ENCODE data around the gene CHRNB4.

DNA sequence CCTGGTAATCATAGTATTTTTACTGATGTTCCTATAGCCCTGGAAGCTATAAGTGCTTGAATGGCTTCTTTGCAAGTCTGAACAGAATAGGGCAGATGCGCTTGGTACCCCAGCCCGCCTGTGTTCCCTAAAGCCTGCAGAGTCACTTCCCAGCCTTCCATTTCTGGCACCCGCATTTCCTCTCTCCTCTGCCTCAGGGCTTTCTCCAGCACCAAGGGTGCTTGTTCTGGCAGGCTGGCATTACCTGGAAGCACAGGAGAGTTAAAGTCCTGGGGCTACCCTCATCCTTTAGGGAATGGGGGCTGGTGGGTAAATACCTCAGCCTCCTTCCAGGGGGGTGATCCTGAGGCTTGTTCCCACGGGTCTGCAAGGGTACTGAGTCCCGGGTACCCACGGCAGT is 12.8 kb downstream of the CHRNB4 start:
- TF ChIP-seq POLR2A (IDR thresholded peaks at IDR 0.05) (no peak), POLR2AphosphoS5 (IDR thresholded peaks at IDR 0.05) (no peak)
- TF ChIP-seq, protein P1, sequence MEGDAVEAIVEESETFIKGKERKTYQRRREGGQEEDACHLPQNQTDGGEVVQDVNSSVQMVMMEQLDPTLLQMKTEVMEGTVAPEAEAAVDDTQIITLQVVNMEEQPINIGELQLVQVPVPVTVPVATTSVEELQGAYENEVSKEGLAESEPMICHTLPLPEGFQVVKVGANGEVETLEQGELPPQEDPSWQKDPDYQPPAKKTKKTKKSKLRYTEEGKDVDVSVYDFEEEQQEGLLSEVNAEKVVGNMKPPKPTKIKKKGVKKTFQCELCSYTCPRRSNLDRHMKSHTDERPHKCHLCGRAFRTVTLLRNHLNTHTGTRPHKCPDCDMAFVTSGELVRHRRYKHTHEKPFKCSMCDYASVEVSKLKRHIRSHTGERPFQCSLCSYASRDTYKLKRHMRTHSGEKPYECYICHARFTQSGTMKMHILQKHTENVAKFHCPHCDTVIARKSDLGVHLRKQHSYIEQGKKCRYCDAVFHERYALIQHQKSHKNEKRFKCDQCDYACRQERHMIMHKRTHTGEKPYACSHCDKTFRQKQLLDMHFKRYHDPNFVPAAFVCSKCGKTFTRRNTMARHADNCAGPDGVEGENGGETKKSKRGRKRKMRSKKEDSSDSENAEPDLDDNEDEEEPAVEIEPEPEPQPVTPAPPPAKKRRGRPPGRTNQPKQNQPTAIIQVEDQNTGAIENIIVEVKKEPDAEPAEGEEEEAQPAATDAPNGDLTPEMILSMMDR (IDR thresholded peaks at IDR 0.05 in 8 of 11, conservative IDR thresholded peaks at IDR 0.05 in 3 of 11), result no peak

Measured in spleen (tissue), 7 donors.